Left forelimb (tissue), 1 donor: ENCODE results near the gene PDGFRB.
A peak's percentile ranks its signal among the peaks of the same experiment; 100 is the strongest.

Experiments
- DNase-seq: peaks from one replicate; pipeline ENCODE4 v3.0.0-alpha.2; 2018; ENCODE audit warnings: low spot score

Gene PDGFRB

DNA sequence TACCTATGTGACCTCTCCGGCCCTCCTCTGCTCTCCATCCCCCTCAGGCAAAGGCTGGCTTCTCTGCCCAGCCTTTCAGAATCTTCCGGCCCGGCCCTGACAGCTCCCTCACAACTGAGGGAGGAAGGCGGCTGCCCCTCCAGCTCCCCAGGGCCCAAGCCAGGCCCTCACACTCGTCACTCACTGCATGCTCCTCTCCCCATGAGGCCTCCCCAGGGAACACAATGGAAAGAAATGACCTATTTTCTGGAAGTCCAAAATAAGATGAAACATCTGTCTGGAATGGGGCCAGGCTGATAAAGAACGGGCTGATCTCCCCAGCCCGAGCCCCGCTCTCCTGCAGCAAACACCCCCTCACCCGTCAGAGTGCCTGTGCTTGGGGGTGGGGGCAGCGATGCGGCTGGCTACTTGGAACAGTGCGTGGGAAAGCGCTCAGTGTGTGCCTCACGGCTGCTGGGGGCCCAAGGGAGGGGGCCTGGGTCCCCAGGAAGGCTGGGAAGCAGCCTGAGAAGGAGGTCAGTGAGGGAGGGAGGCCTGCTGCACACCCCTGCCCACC lies 11.3 kb downstream of the PDGFRB start:
- no peak for DNase-seq

DNA sequence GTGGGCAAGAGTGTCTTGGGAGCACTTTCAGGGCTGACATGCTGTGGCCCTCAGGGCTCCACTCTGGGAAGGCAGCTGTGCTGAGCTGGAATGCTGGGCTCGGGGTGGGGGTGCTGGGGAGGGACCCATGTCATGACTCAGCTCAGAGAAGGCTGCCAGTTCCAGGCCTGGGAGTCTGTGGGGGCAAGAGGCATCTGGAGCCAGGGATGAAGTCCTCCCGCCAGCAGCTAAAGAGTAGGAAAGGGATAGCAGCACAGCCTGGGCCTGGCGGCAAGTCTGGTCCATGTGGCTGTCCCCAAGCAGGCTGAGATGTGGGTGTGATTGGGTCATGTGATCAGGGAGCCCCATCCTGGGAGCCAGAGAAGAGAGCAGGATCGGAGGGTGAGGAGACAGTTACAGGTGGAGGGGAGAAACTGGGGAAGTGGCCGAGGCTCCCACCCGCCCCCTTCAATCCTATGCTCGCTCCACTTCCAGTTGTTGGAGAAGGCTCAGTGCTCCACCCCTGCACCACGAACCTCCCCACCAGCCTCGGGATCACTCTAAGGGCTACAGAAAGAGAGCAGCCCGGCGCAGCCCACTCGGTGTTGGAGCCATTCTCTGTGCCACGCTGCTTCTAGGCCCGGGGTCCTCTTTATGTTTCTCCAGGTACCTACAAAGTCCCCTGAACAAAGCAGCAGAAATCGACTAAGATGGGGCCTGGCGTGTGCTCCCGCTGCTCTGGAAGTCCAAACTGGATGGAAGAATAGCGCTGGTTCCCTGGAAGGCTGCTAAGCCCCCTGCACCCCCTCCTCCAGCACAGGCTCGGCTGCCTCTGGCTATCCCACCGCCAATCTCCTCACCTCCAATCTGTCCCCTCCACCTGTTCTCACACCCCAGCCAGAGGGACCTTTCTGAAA lies 12.0 kb downstream of the PDGFRB start:
- peak; percentile 78 for DNase-seq

DNA sequence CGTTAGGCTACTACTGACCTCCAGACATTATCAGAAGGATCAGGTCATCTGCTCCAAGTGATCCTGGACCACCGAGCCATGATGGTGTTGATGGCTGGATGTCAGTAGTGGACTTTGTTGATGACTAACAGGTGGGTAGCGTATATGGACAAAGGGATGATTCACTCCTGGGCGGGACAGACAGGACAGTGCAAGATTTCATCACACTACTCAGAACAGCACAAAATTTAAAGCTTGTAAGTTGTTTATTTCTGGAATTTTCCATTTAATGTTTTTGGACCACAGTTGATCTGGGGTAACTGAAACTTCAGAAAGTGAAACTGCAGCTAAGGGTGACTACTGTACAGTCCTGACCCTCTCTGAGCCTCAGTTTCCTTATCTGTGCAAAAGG lies 12.7 kb downstream of the PDGFRB start:
- DNase-seq: no peak

DNA sequence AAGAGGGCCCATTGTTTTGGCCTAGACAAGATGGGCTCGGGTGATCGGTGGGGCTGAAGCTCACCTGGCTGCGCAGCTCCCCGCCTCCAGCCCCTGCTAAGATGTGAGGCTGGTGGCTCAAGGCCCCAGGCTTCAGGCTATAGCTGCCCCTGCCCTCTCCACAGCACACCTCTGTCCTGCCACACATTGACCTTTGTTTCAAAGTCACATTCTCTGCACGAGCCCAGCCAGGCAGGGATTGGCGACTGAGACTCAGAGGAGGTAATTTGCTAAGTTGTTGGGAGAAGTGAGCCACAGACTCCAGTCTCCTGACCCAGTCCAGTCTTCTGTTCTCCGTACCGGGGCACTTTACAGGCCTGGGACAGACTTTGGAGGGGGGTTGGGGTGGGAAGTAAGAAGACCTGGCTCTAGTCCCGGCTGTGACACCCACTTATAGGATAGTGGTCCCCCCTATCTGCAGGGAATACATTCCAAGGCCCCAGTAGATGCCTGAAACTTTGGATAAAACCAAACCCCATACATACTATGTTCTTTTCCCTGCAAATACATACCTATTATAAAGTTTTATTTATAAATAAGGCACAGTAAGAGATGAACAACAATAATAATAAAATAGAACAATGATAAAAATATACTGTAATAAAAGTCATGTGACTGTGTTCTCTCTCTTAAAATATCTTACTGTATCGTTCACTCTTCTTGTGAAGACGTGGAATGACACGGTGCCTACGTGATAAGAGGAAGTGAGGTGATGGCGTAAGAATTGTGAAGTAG lies 13.3 kb downstream of the PDGFRB start:
- DNase-seq: no peak

DNA sequence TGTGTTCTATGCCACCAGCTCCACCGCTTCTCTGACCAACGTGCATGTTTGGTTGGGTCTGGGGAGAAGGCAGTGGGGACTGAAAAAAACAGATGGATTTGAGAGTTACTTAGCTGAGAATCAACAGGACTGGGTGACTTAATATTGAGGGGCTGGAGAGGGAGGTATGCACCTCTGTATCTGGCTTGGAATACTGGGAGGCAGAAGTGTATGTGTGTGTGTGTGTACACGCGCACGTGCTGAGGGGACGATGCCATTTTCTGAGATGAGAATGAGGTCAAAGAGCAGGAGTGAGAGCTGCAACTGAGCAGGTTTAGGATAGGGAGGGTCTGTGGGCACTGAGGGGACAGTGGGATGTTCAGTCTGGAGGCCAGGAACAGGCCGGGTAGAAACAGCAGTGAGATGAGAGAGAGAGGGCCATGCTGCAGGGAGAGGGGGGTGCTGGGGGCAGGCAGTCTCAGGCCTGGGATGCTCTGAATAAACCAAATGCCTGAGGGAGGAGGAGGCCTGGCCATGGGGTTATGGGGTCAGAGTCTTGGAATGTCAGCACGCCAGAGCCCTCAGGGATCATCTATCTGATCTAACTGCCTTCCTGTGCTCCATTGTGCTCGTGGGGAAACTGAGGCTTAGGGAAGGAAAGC lies 14.0 kb downstream of the PDGFRB start:
- no peak for DNase-seq

DNA sequence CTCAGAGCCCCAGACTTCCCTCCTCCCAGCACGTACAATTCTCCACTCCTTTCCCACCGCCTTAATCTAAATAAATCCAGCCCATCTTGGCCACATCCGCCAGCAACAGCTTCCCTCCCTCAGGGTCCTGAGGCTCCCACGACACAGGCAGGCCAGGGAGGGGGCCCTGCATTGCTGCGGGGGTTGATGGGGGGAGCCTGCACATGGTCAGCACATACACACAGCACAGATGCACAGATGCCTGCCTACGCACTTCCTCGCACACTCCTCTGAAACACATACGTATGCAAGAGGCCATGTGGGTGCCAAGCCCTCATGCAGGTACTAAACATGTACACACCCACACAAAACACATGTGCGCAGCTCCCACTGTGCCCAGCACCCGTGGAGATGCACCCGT lies 14.8 kb downstream of the PDGFRB start:
- no peak for DNase-seq

DNA sequence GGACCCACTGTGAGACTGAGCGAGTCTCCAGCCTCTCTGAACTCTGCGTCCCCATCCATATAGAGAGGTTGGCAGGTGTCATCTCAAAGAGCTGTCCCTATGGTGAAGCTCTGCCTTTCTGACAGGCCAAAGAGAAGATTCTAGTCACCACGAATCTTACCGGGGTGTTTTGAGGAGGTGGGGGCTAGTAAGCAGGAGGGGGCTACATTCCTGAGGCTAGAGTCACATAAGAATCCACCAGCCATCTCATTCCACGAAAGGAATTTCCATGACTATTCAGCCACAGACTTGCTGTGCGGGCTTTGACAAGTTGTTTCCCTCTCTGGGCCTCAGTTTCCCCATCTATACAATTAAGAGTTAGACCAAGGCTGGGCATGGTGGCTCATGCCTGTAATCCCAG lies 16.3 kb downstream of the PDGFRB start:
- no peak for DNase-seq

DNA sequence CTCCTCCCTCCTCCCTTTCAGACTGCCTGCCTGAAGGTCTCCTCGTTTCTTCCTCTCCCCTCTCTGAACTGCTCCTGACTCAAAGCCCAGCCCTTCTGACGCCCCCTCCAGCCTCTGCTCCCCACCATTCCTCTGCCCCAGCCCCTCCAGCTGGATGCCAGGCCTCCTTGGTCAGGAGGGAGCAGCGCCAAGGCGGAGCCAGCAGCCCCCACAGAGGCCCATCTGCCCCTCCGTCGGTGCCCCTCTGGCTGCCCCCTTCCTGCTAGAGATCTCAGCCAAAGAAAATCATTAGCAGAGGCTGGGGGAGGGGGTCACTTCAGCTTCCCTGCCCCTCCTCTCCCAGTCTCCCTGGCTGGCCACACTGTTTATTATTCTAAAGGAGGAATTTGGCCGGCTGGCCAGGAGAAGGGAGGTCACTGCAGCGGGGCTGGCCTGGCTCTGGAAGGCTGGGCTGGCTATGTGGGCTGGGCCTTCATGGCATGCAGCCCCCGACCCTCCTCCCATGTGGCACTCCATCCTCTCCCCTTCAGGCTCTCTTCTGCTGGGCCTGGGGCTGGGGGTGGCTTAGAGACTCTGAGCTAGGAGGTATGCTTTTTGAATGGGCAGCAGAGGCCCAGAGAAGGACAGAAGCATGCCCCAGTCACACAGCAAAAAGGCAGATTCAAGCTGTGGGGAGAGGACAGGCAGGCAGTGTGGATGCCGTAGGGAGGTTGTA lies 16.9 kb downstream of the PDGFRB start:
- no peak for DNase-seq

DNA sequence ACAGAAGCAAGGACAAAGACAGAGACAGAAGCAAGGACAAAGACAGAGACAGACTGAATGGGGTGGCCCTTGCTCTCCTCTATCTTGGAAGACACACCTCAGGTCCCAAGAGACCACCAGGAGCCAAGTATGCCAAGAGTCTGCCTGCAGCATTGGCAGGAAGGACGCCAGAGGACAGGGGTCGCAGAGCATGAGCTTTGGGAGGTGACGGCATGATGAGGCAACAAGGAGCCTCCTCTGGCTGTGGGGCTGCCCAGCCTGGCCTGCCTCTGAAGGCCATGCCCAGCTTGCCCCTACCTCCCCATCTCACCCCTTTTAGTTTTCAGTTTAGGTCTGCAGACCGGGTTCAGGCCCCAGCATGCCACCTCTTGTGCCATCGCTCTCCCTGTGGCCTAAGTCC lies 17.6 kb downstream of the PDGFRB start:
- no peak for DNase-seq

DNA sequence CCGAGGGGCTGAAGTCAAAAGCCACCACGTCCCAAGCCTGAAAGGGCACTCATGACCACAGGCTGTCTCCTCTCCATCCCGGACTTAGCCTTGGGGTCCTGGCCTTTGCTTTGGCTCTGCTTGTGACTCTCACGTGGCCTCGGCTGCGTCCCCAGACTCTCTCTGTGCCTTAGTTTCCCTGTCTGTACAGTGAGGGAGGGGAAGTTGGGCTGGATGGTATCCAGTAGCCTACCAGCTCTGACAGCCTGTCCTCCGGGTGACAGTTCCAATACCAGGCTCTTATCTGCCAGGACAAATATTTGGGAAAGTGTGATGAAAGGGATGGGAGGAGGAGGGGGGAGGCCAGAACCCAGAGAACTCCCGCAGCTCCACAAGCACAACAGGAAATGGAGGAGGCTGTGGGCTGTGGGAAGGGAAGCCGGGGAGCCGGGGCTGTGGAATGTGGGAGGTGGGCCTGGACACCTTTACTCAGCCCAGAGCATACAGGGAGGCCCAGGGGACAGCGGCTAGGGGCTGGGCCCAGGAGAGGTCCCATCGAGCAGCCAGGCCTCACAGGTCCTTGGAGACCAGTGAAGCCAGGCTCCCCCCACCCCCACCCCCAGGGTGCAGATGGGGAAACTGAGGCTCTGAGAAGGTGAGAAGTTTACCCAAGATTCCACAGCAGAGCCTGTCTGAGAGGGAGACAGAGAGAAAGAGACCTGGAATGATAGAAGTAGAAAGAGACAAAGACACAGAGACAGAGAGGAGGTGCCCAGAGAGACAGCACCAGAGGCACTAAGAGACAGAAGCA lies 18.3 kb downstream of the PDGFRB start:
- no peak for DNase-seq

DNA sequence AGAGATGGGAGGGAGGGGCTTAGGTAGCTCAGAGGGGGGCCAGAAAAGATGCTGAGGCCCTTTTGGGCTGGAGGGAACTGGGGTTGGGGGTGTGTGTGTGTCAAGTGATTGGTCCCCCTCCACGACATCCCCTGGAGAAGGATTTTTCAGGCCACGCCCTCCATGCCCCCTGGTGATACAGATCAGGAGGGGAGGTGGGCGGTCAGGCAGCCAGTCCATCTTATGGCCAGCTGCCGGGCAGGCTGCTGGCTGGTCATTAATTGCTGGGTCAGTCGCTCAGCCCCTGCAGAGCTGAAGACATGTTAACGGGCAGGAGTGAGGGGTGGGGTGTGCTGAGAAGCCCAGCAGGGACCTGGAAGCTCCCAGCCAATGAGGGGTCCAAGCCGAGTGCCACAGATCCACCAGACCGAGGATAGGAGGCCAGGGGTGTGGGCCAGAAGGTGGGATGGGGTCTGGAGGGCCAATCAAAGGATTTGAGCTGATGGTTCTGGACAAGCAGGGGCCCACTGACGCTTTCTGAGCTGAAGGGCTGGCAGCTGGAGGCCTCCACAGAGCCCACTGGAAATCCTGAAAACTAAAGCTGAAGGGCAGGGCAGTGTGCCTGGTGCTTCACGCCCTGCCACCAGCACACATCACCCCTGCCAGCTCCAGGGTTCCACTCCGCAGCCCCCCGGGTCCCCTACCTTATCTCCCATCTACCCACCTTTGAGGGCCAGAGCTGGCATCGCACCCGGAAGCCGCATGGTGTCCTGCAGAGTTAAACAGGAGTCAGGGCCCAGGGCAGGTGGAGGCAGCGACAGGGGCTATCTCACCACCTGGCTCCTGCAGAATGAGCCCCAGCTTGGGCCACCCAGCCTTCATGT lies 19.1 kb downstream of the PDGFRB start:
- no peak for DNase-seq

DNA sequence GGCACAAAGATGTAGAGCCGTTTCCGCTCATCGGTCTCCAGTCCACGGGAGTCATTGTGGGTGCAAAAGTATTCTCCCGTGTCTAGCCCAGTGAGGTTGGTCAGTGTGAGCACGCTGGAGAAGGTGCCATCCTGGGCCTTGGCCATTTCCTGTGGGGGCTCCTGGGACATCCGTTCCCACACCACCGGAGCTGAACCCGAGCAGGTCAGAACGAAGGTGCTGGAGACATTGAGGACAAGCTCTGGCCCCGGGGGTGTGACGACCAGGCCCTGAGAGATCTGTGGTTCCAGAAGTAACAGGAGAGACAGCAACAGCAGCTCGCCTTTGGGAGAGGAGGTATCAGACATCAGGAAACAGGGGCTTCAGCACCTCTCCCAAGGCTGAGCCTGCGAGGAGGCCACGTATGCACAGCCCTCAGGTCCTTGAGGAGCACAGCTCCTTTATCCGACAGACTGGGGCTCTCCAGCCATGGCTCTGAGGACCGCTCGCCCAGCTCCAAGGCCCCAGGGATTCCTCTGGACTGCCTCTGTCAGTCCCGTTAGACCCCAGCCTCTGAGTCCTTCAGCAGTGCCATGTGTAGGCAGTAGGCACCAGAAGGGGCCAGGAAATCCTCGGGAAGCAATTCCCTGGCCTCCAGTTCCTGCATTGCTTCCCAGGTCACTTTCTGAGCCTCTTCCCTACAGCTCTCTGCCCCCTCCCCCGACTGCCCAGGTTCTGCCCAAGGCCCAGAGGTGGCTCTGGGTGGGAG lies 19.9 kb downstream of the PDGFRB start:
- DNase-seq: no peak

DNA sequence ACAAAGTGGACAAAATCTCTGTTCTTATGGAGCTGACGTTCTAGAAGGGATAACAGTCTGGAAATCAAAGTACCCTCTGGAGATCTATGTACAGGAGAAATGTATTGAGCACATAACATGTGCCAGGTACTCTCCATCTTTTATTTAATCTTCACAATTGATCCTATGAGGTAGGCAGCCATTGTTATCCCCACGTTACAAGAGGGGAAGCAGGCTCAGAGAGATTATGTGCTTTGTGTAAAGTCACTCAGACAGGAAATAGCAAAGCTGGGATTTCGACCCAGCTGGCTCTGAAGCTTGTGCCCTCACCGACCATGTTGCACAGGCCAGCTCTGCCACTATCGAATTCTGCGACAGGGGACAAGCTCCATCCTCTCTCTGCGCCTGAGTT lies 21.5 kb downstream of the PDGFRB start:
- DNase-seq: no peak

DNA sequence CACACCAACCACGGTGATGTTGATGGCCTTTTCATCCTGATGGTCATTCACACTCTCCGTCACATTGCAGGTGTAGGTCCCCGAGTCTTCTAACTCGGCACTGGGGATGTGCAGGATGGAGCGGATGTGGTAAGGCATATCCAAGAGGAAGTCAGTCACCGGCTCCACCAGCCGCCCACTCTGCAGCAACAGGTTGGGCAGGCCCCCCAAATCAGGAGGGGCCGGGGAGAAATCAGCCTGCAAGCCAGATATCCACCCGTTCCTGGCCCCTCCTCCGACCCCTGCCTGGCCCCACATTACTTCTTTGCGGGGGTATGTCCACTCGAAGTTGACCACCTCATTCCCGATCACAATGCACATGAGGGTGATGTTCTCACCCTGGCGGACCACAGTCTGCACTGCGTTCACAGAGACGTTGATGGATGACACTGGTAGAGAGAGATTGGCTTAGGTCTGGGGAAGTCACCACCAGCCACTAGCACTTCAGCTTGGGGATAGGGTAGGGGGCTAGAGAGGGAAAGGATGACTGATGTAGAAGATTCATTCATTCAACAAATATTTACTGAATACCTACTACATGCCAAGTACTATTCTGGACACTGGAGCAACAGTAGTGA lies 22.0 kb downstream of the PDGFRB start:
- no peak for DNase-seq

DNA sequence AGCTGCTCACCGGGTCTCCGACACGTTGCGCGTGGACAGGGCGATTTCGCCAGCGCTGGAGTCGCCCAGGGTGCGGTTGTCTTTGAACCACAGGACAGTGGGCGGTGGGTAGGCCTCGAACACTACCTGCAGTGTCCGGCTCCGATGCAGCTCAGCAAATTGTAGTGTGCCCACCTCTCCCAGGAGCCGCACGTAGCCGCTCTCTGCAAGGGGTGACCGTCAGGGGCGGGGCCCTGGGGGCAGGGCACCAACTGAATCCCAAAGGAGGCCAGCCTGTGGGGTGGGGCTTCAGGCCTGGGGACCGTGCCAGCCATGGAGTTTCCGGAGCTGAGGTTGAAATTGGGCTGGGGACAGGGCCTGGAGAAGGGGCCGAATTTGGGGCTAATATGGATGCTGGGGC lies 22.9 kb downstream of the PDGFRB start:
- no peak for DNase-seq

DNA sequence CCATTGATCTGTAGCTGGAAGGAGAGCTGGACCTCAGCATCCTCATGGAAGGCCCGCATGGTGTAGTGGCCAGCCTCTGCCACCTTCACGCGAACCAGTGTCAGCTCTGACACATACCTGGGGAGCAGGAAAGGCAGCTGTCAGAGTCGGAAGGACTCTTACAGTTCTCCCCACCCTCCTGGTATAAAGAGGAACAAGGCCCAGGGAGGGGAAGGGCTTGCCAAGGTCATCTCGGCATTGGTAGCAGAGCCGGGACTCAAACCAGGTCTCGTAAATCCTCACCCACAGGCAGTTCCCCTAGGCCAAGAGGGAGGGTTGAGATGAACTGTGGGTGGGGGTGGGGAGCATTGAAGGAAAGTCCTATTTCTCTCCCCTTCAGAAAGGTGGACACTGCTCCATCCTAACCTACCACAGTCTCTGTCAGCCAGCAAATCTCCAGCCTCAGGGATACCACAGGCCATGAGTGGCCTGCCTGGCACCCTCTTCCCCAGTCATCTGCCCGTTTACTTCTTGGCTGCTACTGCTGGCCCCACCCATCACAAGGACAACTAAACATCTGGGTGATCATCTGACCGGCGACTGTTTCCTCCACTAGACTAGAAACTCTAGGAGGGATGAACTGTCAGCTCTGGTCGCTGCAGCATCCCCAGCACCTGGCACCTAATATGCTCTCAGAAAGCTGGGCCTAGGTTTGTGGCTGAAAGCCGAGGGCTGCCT lies 23.5 kb downstream of the PDGFRB start:
- DNase-seq: no peak

DNA sequence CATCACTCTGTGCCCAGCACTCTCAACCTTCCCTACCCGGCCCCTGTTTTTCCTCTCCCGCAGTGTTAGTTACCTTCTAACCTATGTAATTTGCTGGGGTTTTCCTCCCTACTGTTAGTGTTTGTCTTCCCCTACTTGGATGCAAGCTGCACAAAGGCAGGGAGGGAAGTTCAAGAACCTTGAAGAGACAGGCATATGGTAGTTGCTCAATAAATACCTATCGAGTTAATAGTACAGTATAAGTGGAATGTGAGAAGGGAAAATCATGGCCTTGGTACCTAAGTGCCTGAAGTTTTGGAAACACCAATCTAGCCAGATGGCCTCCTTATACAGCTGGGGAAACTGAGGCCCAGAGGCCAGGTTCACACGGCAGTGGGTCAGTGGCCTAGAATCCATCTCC lies 24.2 kb downstream of the PDGFRB start:
- no peak for DNase-seq

DNA sequence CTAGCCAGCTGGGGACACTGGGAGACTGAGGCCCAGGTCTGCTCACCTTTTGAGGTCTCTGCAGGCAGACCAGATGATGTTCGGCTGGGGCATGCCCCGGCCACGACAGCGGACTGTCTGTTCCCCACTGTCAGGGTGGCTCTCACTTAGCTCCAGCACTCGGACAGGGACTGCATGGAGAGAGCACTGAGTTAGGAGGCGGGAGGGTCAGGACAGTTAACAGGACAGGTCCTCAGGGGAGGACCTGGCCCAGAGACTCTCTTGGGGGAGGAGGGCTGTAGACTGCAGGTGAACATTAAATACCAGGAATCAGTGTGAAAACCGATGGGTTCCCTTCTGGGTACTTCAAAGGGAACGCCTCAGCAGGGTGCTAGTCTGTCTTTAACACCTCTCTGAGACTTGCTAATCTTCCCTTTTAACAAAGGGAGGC lies 25.1 kb downstream of the PDGFRB start:
- DNase-seq: no peak
